H4 (cell line): Measurements from ENCODE around the gene SYTL1. TPM values are rescaled to one million over a fixed set of nuclear protein-coding genes. Genes with fewer than 3 reads are reported as not detected.

Source experiments
- DNase-seq: peaks from one replicate; pipeline ENCODE4 v3.0.0-alpha.2; 2015; ENCODE audit warnings: low spot score
- total RNA-seq: library from RNA; depleted of rRNA; stranded (reverse); fragments of >200 nt; shearing (Covaris generic); gene quantifications from 2 replicates; pipeline ENCODE4 v1.2.3, GENCODE V29; 2014; rRNA removed

The SYTL1 gene
- total RNA-seq, 1 experiment from 2014 or later, result 1.0 TPM

- no peak for DNase-seq
Observed at GRCh38 chr1:27403065-27403726, 61.4 kb downstream of the SYTL1 start.

Other genes with a start within 250 kb of the SYTL1 start
- gene SLC9A1, start 186.9 kb upstream of the SYTL1 start, total RNA-seq, result 1.6 and 5.2 TPM in 2 replicates
- 10.3 and 12.4 TPM in 2 replicates for gene WDTC1, start 107.4 kb upstream of the SYTL1 start, total RNA-seq
- gene TMEM222, start 19.9 kb upstream of the SYTL1 start, total RNA-seq, result 30.7 and 33.4 TPM in 2 replicates
- 4.2 and 6.7 TPM in 2 replicates for gene MAP3K6, start 24.9 kb downstream of the SYTL1 start, total RNA-seq
- gene FCN3, start 32.8 kb downstream of the SYTL1 start, total RNA-seq, result not detected in 2 replicates
- gene CD164L2, start 41.3 kb downstream of the SYTL1 start, total RNA-seq, result not detected in 2 replicates
- 0.23 and 1.1 TPM in 2 replicates for gene GPR3, start 50.6 kb downstream of the SYTL1 start, total RNA-seq
- gene WASF2, start 148.1 kb downstream of the SYTL1 start, total RNA-seq, result 7.9 and 9.5 TPM in 2 replicates